K562 (cell line): Measurements from ENCODE around the gene CYB5D1. TPM values are rescaled to one million over a fixed set of nuclear protein-coding genes. Genes with fewer than 3 reads are reported as not detected.

ENCODE experiments used
- ATF1 ChIP-seq, 2 experiments: fragments of 450-650 bp in 1 of 2; IDR thresholded peaks; 2 replicates each; pipeline ENCODE4 v1.6.1; 2016; ENCODE audit warnings: missing compliant biosample characterization in 1 of 2, missing genetic modification characterization in 1 of 2
- CBX8 ChIP-seq: fragments of 200-600 bp; sonication (generic); IDR thresholded peaks from 2 replicates; pipeline ENCODE4 v1.6.1; 2012; ENCODE audit warnings: borderline replicate concordance, mixed run types, low read depth, mild to moderate bottlenecking, moderate library complexity, mixed read lengths, low read length, control low read depth, inconsistent platforms; ENCODE audit not compliant: poor library complexity, severe bottlenecking; ENCODE audit errors: extremely low read depth
- PHF21A ChIP-seq: fragments of 450-650 bp; IDR thresholded peaks from 2 replicates; pipeline ENCODE4 v1.6.1; 2017; ENCODE audit warnings: low read depth, borderline replicate concordance
- PTRF ChIP-seq: fragments of 450-650 bp; IDR thresholded peaks from 2 replicates; pipeline ENCODE4 v1.6.1; 2016; ENCODE audit warnings: mild to moderate bottlenecking, missing genetic modification characterization, missing compliant biosample characterization
- ZNF282 ChIP-seq: sonication (generic); formaldehyde crosslinking; IDR thresholded peaks from 2 replicates; pipeline ENCODE4 v1.8.1; 2023; ENCODE audit warnings: missing genetic modification reagents
- polyA plus RNA-seq, 8 experiments: library from polyadenylated mRNA; depleted of rRNA in 4 of 8; stranded (reverse) in 5 of 8; unstranded in 3 of 8; fragments of >200 nt; fragmentation: Nextera tagmentation in 2 of 8; fragmentation: Illumina TruSeq in 1 of 8; extraction: Ambion mirVana in 2 of 8; extraction: Trizol in 1 of 8; gene quantifications; 2 replicates each; pipeline versions ENCODE4 v1.2.1 to v1.2.3, GENCODE V29; 2011 to 2014; ENCODE audit warnings: inconsistent platforms in 1 of 8, missing spikeins in 1 of 8
- total RNA-seq, 7 experiments: library from RNA; depleted of rRNA in 6 of 7; stranded (reverse); fragments of >200 nt in 6 of 7; fragmentation: Illumina TruSeq in 2 of 7; extraction: Trizol in 2 of 7; gene quantifications; 2 replicates each; pipeline versions ENCODE4 v1.2.1 to v1.2.3, GENCODE V29; 2011 to 2021; ENCODE audit warnings: low replicate concordance in 1 of 7
- TF ChIP-seq, protein P1 (sequence below): sonication (generic); formaldehyde crosslinking; IDR thresholded peaks from 2 replicates; pipeline ENCODE4 v1.8.1; 2023; ENCODE audit warnings: missing genetic modification reagents, mild to moderate bottlenecking, borderline replicate concordance

CYB5D1 gene
- total and polyA plus RNA-seq, 9 of the 15 experiments (the other 6 are each of a cell fraction or from before 2014, with no cell fraction given), result 2.4 to 7.9 (median 5.7) TPM

DNA sequence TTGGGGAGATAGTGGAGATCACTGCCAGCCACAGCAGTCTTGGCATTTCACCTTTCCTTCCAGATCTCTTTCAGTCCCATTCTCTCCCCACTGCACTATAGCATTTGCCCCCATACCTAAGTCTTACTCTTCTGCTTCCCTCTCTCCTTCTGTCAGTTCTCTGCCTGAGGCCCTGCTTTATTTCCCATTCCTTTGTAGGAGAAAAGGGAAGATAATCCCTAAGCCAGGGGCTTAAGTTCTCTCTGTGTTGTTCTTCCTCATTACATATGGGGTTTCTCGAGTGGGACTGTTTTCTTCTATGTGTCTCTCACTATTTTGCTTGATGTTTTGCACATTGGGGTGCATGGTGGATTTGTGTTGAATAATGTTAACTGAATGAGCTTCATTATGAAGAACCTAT, 17.4 kb upstream of the CYB5D1 start (continued):
- TF ChIP-seq, protein P1, sequence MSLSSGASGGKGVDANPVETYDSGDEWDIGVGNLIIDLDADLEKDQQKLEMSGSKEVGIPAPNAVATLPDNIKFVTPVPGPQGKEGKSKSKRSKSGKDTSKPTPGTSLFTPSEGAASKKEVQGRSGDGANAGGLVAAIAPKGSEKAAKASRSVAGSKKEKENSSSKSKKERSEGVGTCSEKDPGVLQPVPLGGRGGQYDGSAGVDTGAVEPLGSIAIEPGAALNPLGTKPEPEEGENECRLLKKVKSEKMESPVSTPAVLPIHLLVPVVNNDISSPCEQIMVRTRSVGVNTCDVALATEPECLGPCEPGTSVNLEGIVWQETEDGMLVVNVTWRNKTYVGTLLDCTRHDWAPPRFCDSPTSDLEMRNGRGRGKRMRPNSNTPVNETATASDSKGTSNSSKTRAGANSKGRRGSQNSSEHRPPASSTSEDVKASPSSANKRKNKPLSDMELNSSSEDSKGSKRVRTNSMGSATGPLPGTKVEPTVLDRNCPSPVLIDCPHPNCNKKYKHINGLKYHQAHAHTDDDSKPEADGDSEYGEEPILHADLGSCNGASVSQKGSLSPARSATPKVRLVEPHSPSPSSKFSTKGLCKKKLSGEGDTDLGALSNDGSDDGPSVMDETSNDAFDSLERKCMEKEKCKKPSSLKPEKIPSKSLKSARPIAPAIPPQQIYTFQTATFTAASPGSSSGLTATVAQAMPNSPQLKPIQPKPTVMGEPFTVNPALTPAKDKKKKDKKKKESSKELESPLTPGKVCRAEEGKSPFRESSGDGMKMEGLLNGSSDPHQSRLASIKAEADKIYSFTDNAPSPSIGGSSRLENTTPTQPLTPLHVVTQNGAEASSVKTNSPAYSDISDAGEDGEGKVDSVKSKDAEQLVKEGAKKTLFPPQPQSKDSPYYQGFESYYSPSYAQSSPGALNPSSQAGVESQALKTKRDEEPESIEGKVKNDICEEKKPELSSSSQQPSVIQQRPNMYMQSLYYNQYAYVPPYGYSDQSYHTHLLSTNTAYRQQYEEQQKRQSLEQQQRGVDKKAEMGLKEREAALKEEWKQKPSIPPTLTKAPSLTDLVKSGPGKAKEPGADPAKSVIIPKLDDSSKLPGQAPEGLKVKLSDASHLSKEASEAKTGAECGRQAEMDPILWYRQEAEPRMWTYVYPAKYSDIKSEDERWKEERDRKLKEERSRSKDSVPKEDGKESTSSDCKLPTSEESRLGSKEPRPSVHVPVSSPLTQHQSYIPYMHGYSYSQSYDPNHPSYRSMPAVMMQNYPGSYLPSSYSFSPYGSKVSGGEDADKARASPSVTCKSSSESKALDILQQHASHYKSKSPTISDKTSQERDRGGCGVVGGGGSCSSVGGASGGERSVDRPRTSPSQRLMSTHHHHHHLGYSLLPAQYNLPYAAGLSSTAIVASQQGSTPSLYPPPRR (CRISPR knock-in tag), result no peak
- TF ChIP-seq PTRF (tag) (no peak), PHF21A (no peak), ATF1 (CRISPR knock-in tag; IDR thresholded peaks at IDR 0.05) (no peak), ATF1 (tag; IDR thresholded peaks at IDR 0.05) (no peak), ZNF282 (CRISPR knock-in tag) (no peak), CBX8 (no peak)
- TF ChIP-seq, all 486 proteins: peak for 0
